Trophoblast cell (in vitro differentiated cells and primary cell): Measurements from ENCODE around the gene OR4K14.
"Not testable (repeated sequence)": the region's sequence is repeated elsewhere in the genome, so short reads cannot be mapped to it uniquely, and the experiment has no call there.

Experiments used
- DNase-seq, 2 donors: peaks; one replicate each; pipeline ENCODE4 v3.0.0-alpha.2; 2016
- H2AFZ ChIP-seq: 2 replicates; pipeline ENCODE4 v1.6.1; 2013; ENCODE audit warnings: low read length, moderate library complexity, mild to moderate bottlenecking; ENCODE audit not compliant: insufficient read depth, poor library complexity
- H2AK5ac ChIP-seq: 2 replicates; pipeline ENCODE4 v1.6.1; 2013; ENCODE audit warnings: mild to moderate bottlenecking, low read length
- H2BK120ac ChIP-seq: 2 replicates; pipeline ENCODE4 v1.6.1; 2013; ENCODE audit warnings: low read length, mild to moderate bottlenecking, moderate library complexity; ENCODE audit not compliant: insufficient read depth, poor library complexity
- H2BK12ac ChIP-seq: 2 replicates; pipeline ENCODE4 v1.6.1; 2013; ENCODE audit warnings: mild to moderate bottlenecking, low read length, moderate library complexity
- H2BK5ac ChIP-seq: 2 replicates; pipeline ENCODE4 v1.6.1; 2013; ENCODE audit warnings: low read length, low read depth, moderate library complexity, mild to moderate bottlenecking; ENCODE audit not compliant: poor library complexity
- H3K14ac ChIP-seq: 2 replicates; pipeline ENCODE4 v1.6.1; 2013; ENCODE audit warnings: mild to moderate bottlenecking, low read length
- H3K18ac ChIP-seq: 2 replicates; pipeline ENCODE4 v1.6.1; 2013; ENCODE audit warnings: mild to moderate bottlenecking, low read length
- H3K23ac ChIP-seq: 2 replicates; pipeline ENCODE4 v1.6.1; 2013; ENCODE audit warnings: low read length
- H3K27ac ChIP-seq: 2 replicates; pipeline ENCODE4 v1.5.1; 2013; ENCODE audit warnings: low read depth, mild to moderate bottlenecking, inconsistent platforms, low read length, moderate library complexity
- H3K27me3 ChIP-seq: 2 replicates; pipeline ENCODE4 v1.6.1; 2013; ENCODE audit warnings: inconsistent platforms, mild to moderate bottlenecking, low read length, moderate library complexity; ENCODE audit not compliant: insufficient read depth
- H3K36me3 ChIP-seq, 2 experiments: 1 replicate in 1 of 2; 2 replicates in 1 of 2; pipeline ENCODE4 v1.6.1; 2013; ENCODE audit warnings: low read length in 2 of 2, mild to moderate bottlenecking in 2 of 2, moderate library complexity in 1 of 2; ENCODE audit not compliant: insufficient read depth in 2 of 2, control insufficient read depth in 1 of 2
- H3K4ac ChIP-seq: 2 replicates; pipeline ENCODE4 v1.6.1; 2013; ENCODE audit warnings: low read depth, mild to moderate bottlenecking, low read length, moderate library complexity
- H3K4me1 ChIP-seq, 2 experiments: 1 replicate in 1 of 2; 2 replicates in 1 of 2; pipeline ENCODE4 v1.6.1; 2013; ENCODE audit warnings: low read length in 2 of 2, mild to moderate bottlenecking in 2 of 2, moderate library complexity in 1 of 2; ENCODE audit not compliant: insufficient read depth in 2 of 2, control insufficient read depth in 1 of 2
- H3K4me2 ChIP-seq: 2 replicates; pipeline ENCODE4 v1.6.1; 2013; ENCODE audit warnings: inconsistent platforms, mild to moderate bottlenecking, low read length, moderate library complexity
- H3K4me3 ChIP-seq: 2 replicates; pipeline ENCODE4 v1.5.1; 2013; ENCODE audit warnings: mild to moderate bottlenecking, low read depth, low read length, inconsistent platforms
- H3K79me1 ChIP-seq: one replicate; pipeline ENCODE4 v1.6.1; 2013; ENCODE audit warnings: low read length
- H3K79me2 ChIP-seq: 2 replicates; pipeline ENCODE4 v1.6.1; 2013; ENCODE audit warnings: low read length, mild to moderate bottlenecking; ENCODE audit not compliant: control insufficient read depth, insufficient read depth, poor library complexity
- H3K9ac ChIP-seq: 2 replicates; pipeline ENCODE4 v1.6.1; 2013; ENCODE audit warnings: mild to moderate bottlenecking, low read length
- H3K9me3 ChIP-seq: 2 replicates; pipeline ENCODE4 v1.6.1; 2013; ENCODE audit warnings: low read depth, mild to moderate bottlenecking, control low read depth, inconsistent platforms, low read length; ENCODE audit not compliant: insufficient read depth
- H4K12ac ChIP-seq: 2 replicates; pipeline ENCODE4 v1.6.1; 2013; ENCODE audit warnings: low read depth, mild to moderate bottlenecking, low read length, moderate library complexity
- H4K8ac ChIP-seq: 2 replicates; pipeline ENCODE4 v1.6.1; 2013; ENCODE audit warnings: low read depth, mild to moderate bottlenecking, low read length, moderate library complexity
- H4K91ac ChIP-seq: one replicate; pipeline ENCODE4 v1.6.1; 2013; ENCODE audit warnings: low read depth, mild to moderate bottlenecking, low read length, moderate library complexity
- WGBS: extraction: QIAGEN DNeasy Blood & Tissue Kit; methylation state at CpG from one replicate; pipeline ENCODE4 v1.1.7; 2013; ENCODE audit warnings: missing lambda C conversion rate; ENCODE audit not compliant: insufficient read length, insufficient coverage; ENCODE audit errors: extremely low coverage; 5-methylcytosine and 5-hydroxymethylcytosine counted together

Gene OR4K14

DNA sequence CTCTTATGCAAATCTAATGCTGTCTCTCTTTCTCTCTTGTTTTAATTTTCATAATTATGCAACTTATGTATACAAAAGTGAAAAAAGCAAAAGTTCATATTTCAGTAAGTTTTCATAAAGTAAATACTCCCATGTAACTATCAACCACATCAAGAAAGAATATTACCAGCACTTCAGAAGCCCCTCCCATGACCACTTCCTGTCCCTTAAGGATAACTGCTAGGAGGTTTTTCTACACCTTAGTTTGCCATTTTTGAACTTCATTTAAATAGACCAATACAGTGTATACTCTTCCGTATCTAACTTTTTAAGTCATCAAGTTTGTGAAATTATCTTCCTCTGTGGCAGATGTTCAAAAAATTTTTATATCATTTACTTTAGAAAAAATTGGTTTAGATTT is 44.3 kb downstream of the OR4K14 start:
- H4K12ac ChIP-seq, result no peak overlapping the region
- H3K9ac ChIP-seq, result no peak overlapping the region
- no peaks in the 10 kb centered on the region for H3K79me1 ChIP-seq
- no peak overlapping the region for H3K4ac ChIP-seq
- H3K14ac ChIP-seq, result no peak overlapping the region
- no peak overlapping the region for H4K8ac ChIP-seq
- no peak overlapping the region for H2BK120ac ChIP-seq
- H3K27ac ChIP-seq, result no peak overlapping the region
- H3K18ac ChIP-seq, result no peak overlapping the region
- no peaks in the 10 kb centered on the region for H3K79me2 ChIP-seq
- H2AFZ ChIP-seq, result no peak overlapping the region
- H3K27me3 ChIP-seq, result no peaks in the 10 kb centered on the region
- no peak overlapping the region for H4K91ac ChIP-seq
- H2BK5ac ChIP-seq, result no peak overlapping the region
- DNase-seq, result no peak
- no peak overlapping the region for H3K4me3 ChIP-seq
- no peak overlapping the region for H3K23ac ChIP-seq
- H2BK12ac ChIP-seq, result no peak overlapping the region
- no CpG with 5 or more reads among the region's 1 CpG for WGBS
- no peaks in the 10 kb centered on the region for H3K4me1 ChIP-seq
- H2AK5ac ChIP-seq, result no peak overlapping the region
- H3K9me3 ChIP-seq, result peaks cover 1% of the 10 kb centered on the region
- no peaks in the 10 kb centered on the region for H3K36me3 ChIP-seq
- no peak overlapping the region for H3K4me2 ChIP-seq

DNA sequence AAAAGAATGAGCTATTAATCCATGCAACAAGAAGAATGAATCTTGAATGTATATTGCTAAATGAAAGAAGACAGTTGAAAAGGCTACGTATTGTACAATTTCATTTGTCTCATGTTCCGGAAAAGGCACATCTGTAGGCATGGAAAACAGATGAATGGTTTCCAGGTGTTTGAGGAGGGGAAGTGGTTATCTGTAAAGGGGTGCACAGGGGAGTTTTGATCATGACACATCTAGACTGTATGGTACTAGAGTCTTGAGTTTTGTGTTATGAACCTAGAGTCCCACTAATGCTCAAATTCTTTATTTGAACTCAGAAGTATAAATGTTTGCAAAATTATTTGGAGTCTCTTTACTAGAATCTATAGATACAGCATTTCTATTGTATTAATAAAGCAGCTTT is 49.4 kb downstream of the OR4K14 start:
- not testable (repeated sequence) for H3K4ac ChIP-seq, H3K27me3 ChIP-seq, H3K18ac ChIP-seq, H3K14ac ChIP-seq, H3K36me3 ChIP-seq, H3K4me2 ChIP-seq, H2BK5ac ChIP-seq, H3K79me2 ChIP-seq, H4K91ac ChIP-seq, H3K23ac ChIP-seq, H3K4me3 ChIP-seq, H2BK120ac ChIP-seq, H4K12ac ChIP-seq, DNase-seq, H2AK5ac ChIP-seq, H2BK12ac ChIP-seq, H3K27ac ChIP-seq, H2AFZ ChIP-seq, H3K4me1 ChIP-seq, H3K9me3 ChIP-seq, H3K9ac ChIP-seq, H3K79me1 ChIP-seq, H4K8ac ChIP-seq
- no CpG with 5 or more reads among the region's 2 CpGs for WGBS
